ENCODE measurements around the gene TMTC2. TPM values are rescaled to one million over a fixed set of nuclear protein-coding genes. Genes with fewer than 3 reads are reported as not detected.

Gene TMTC2
- total RNA-seq, 1 donor from 2014 or later = 8.8 TPM

GRCh38 chr12:82675246-82675645 lies 11.5 kb upstream of the TMTC2 start:
- DNase-seq (ENCODE audit: extremely low read depth, low read depth, low spot score) = no peak

- DNase-seq (ENCODE audit: extremely low read depth, low read depth, low spot score) = no peak
Measured at GRCh38 chr12:82682326-82682725, 4.4 kb upstream of the TMTC2 start.

GRCh38 chr12:82682851-82683261 lies 3.9 kb upstream of the TMTC2 start:
- DNase-seq (ENCODE audit: extremely low read depth, low read depth, low spot score) = no peak

GRCh38 chr12:82685790-82686167 lies 927 bp upstream of the TMTC2 start:
- DNase-seq (ENCODE audit: extremely low read depth, low read depth, low spot score) = peak; percentile 54

GRCh38 chr12:82687021-82688011 lies 610 bp downstream of the TMTC2 start:
- no peak for DNase-seq (ENCODE audit: extremely low read depth, low read depth, low spot score)

- DNase-seq (ENCODE audit: extremely low read depth, low read depth, low spot score) = no peak
Measured at GRCh38 chr12:82688035-82688501, 1.4 kb downstream of the TMTC2 start.

- no peak for DNase-seq (ENCODE audit: extremely low read depth, low read depth, low spot score)
Measured at GRCh38 chr12:82688596-82688995, 1.9 kb downstream of the TMTC2 start.

- DNase-seq (ENCODE audit: extremely low read depth, low read depth, low spot score) = no peak
Measured at GRCh38 chr12:82690006-82690405, 3.3 kb downstream of the TMTC2 start.

GRCh38 chr12:82691513-82691912 lies 4.8 kb downstream of the TMTC2 start:
- DNase-seq (ENCODE audit: extremely low read depth, low read depth, low spot score) = no peak

GRCh38 chr12:82694276-82694675 lies 7.6 kb downstream of the TMTC2 start:
- DNase-seq (ENCODE audit: extremely low read depth, low read depth, low spot score) = no peak

- DNase-seq (ENCODE audit: extremely low read depth, low read depth, low spot score) = no peak
Measured at GRCh38 chr12:82694970-82695369, 8.3 kb downstream of the TMTC2 start.

- DNase-seq (ENCODE audit: extremely low read depth, low read depth, low spot score) = no peak
Measured at GRCh38 chr12:82695531-82695930, 8.8 kb downstream of the TMTC2 start.

- no peak for DNase-seq (ENCODE audit: extremely low read depth, low read depth, low spot score)
Measured at GRCh38 chr12:82696543-82696942, 9.8 kb downstream of the TMTC2 start.

- DNase-seq (ENCODE audit: extremely low read depth, low read depth, low spot score) = no peak
Measured at GRCh38 chr12:82698708-82699564, 12.2 kb downstream of the TMTC2 start.

- no peak for DNase-seq (ENCODE audit: extremely low read depth, low read depth, low spot score)
Measured at GRCh38 chr12:82705774-82706173, 19.1 kb downstream of the TMTC2 start.

GRCh38 chr12:82708061-82708879 lies 21.6 kb downstream of the TMTC2 start:
- DNase-seq (ENCODE audit: extremely low read depth, low read depth, low spot score) = no peak

- no peak for DNase-seq (ENCODE audit: extremely low read depth, low read depth, low spot score)
Measured at GRCh38 chr12:82709794-82710355, 23.2 kb downstream of the TMTC2 start.

GRCh38 chr12:82710741-82711140 lies 24.0 kb downstream of the TMTC2 start:
- no peak for DNase-seq (ENCODE audit: extremely low read depth, low read depth, low spot score)

GRCh38 chr12:82714427-82714826 lies 27.7 kb downstream of the TMTC2 start:
- DNase-seq (ENCODE audit: extremely low read depth, low read depth, low spot score) = no peak

- DNase-seq (ENCODE audit: extremely low read depth, low read depth, low spot score) = no peak
Measured at GRCh38 chr12:82721726-82722125, 35.0 kb downstream of the TMTC2 start.
